Sigmoid colon (tissue), 7 donors: Measurements from ENCODE around the gene P2RY14. TPM values are rescaled to one million over a fixed set of nuclear protein-coding genes. Genes with fewer than 3 reads are reported as not detected.

Source experiments
- DNase-seq: peaks from one replicate; pipeline ENCODE4 v3.0.0-alpha.2; 2019
- H3K27ac ChIP-seq, 4 donors: fragments of 200-600 bp; sonication (generic); one replicate each; pipeline ENCODE4 v1.5.1; 2016 to 2019; ENCODE audit warnings: mild to moderate bottlenecking in 1 of 4
- H3K27me3 ChIP-seq, 3 donors: fragments of 200-600 bp; sonication (generic); one replicate each; pipeline ENCODE4 v1.5.1; 2019; ENCODE audit warnings: mild to moderate bottlenecking in 1 of 3
- H3K36me3 ChIP-seq, 4 donors: fragments of 200-600 bp; sonication (generic); one replicate each; pipeline ENCODE4 v1.5.1; 2016 to 2019
- H3K4me1 ChIP-seq, 4 donors: fragments of 200-600 bp; sonication (generic); one replicate each; pipeline ENCODE4 v1.5.1; 2017 to 2019
- H3K4me3 ChIP-seq, 4 donors: fragments of 200-600 bp; sonication (generic); one replicate each; pipeline ENCODE4 v1.5.1; 2017 to 2019; ENCODE audit warnings: mild to moderate bottlenecking in 2 of 4, moderate library complexity in 1 of 4
- H3K9me3 ChIP-seq, 4 donors: fragments of 200-600 bp in 3 of 4; sonication (generic) in 3 of 4; one replicate each; pipeline versions ENCODE4 v1.5.1 to v1.6.1; 2013 to 2019
- CTCF ChIP-seq, 4 experiments: fragments of 450-650 bp in 3 of 4; fragments of 200-600 bp in 1 of 4; IDR thresholded peaks; one replicate each; pipeline ENCODE4 v1.5.1; 2016 to 2019; ENCODE audit warnings: antibody characterized with exemption in 4 of 4, mild to moderate bottlenecking in 3 of 4, moderate library complexity in 2 of 4
- EP300 ChIP-seq, 4 donors: sonication (generic); formaldehyde crosslinking; IDR thresholded peaks; one replicate each; pipeline ENCODE4 v1.6.1; 2017; ENCODE audit warnings: antibody characterized with exemption in 4 of 4
- POLR2A ChIP-seq, 2 donors: fragments of 450-650 bp; IDR thresholded peaks; one replicate each; pipeline ENCODE4 v1.6.1; 2016; ENCODE audit warnings: antibody characterized with exemption in 2 of 2, mild to moderate bottlenecking in 2 of 2, moderate library complexity in 2 of 2
- POLR2AphosphoS5 ChIP-seq, 4 donors: sonication (generic); formaldehyde crosslinking; IDR thresholded peaks; one replicate each; pipeline ENCODE4 v1.6.1; 2017; ENCODE audit warnings: antibody characterized with exemption in 4 of 4
- WGBS, 2 donors: extraction: QIAGEN DNeasy Blood & Tissue Kit; methylation state at CpG; one replicate each; pipeline ENCODE4 v1.1.7; 2013; 5-methylcytosine and 5-hydroxymethylcytosine counted together
- intact Hi-C: fragments of 100-400 bp; cut with DNase I; formaldehyde crosslinking; loops from one replicate; pipeline ENCODE4 v1.15.1; 2023
- polyA plus RNA-seq, 3 donors: library from polyadenylated mRNA; stranded (reverse); fragments of 200-250 nt; gene quantifications; one replicate each; pipeline ENCODE4 v1.2.3, GENCODE V29; 2013
- total RNA-seq, 4 donors: library from RNA; depleted of rRNA; stranded (reverse); fragments of >200 nt; gene quantifications; one replicate each; pipeline ENCODE4 v1.1.0, GENCODE V29; 2016
- donor health status: healthy with polysubstance abuse.
- donor health status: Bipolar disorder and iron deficiency.
- donor health status: healthy.

P2RY14 gene
- total and polyA plus RNA-seq, 7 donors, result 2.5 to 26.7 (median 6.5) TPM

DNA sequence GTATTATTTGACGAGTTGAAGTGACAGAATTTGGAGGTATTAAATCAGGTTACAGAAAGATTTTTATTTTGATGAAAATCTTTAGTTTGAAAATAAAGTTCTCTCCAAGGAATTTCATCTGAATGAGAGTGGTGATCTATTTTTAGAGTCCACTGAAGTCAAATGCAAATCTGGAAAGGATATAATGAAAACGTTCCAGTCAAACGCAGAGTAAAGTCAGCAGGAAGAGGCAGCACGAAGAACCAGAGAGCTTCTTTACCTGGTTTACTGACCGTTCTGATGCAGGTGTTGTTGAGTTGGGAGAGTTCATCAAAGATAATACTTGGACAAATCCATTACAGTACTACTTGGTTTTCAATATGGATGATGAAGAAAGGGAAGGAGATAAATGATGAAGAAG, 8.7 kb downstream of the P2RY14 start:
- DNase-seq, result no peak
- peaks cover 0 to 67% (median 15%) of the 10 kb centered on the region in 4 donors for H3K4me1 ChIP-seq
- intact Hi-C loops, result loop anchor here (5.0 to 10.0 kb wide), 2 partner anchors 507 to 1195 kb away; partner anchors contain the start of gene SIAH2
- H3K27ac ChIP-seq, result peak overlapping the region; percentile 53 to 80 (median 72)
- no peaks in the 10 kb centered on the region for H3K36me3 ChIP-seq
- H3K4me3 ChIP-seq, result no peak overlapping the region
- no peaks in the 10 kb centered on the region for H3K27me3 ChIP-seq
- no peaks in the 10 kb centered on the region for H3K9me3 ChIP-seq
- 78 to 84% methylated on average over 5 of the region's 5 CpGs for WGBS, 2 donors
- no peak for TF ChIP-seq EP300 (IDR thresholded peaks at IDR 0.05)
- TF ChIP-seq POLR2A (IDR thresholded peaks at IDR 0.05), result no peak
- no peak for TF ChIP-seq CTCF (IDR thresholded peaks at IDR 0.05)
- TF ChIP-seq POLR2AphosphoS5 (IDR thresholded peaks at IDR 0.05), result peak in 1 of 4 donors; percentile 15

DNA sequence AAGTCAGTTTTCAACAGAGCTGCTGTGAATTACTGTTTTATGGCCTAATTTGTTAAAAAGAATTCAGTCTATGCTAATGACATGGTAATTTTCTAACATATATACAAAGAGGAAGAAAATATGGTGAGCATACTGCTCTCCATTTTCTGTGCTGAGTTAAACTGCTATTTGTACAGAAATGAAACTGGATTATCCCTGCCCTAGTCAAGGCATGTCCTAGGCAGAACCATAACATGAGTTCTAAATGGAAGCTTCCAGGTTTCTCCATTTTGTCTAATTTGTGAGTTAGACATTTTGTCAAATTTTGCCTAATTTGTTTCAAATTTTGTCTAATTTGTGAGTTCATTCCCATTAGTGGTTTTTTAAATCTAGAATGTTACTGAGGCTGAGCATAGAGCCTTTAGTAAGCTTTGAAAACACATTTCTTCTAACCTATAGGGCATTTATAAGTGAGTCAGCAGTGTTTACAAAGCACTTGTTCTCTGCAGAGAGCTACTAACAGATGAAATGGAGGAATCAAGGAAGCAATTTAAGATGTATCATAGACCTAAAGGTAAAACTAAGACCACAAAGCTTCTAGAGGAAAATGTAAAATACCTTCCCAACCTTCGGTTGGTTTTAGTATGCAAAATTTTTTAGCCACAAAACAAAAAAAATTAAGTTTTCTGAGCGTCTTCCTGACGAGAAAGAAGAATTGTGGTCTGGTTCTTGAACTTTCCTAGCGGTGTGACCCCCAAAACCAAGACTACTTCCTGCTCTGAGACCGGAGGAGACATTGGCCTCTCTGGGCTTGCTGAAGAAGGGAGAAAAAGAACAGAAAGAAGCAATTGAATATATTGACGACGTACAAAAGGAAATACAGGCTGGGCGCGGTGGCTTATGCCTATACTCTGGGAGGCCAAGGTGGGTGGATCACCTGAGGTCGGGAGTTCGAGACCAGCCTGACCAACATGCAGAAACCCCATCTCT, 9.8 kb downstream of the P2RY14 start:
- intact Hi-C loops, result loop anchor here (5.0 to 10.0 kb wide), 2 partner anchors 506 to 1196 kb away; partner anchors contain the start of gene SIAH2
- WGBS, 2 donors, result 60 to 88% methylated on average over 11 of the region's 11 CpGs
- peak overlapping the region; percentile 52 to 80 (median 72) for H3K27ac ChIP-seq

GRCh38 chr3:151267066-151267465, 11.3 kb downstream of the P2RY14 start:
- 83 to 88% methylated on average over 1 of the region's 1 CpG for WGBS, 2 donors
- Histone ChIP-seq H3K4me3 (no peak overlapping the region), H3K27me3 (no peaks in the 10 kb centered on the region), H3K9me3 (no peaks in the 10 kb centered on the region), H3K4me1 (peaks cover 0 to 87% (median 19%) of the 10 kb centered on the region in 4 donors), H3K27ac (peak overlapping the region; percentile 60 to 80 (median 72)), H3K36me3 (no peaks in the 10 kb centered on the region)
- intact Hi-C loops, result loop anchor here (5.0 to 10.0 kb wide), 2 partner anchors 505 to 1198 kb away; partner anchors contain the start of gene SIAH2
- TF ChIP-seq EP300 (IDR thresholded peaks at IDR 0.05) (no peak), CTCF (IDR thresholded peaks at IDR 0.05) (no peak)
- DNase-seq, result no peak

More for the DNA sequence above, 9.8 kb downstream of the P2RY14 start:
- Histone ChIP-seq H3K9me3 (no peaks in the 10 kb centered on the region), H3K27me3 (no peaks in the 10 kb centered on the region), H3K36me3 (no peaks in the 10 kb centered on the region), H3K4me1 (peaks cover 0 to 78% (median 19%) of the 10 kb centered on the region in 4 donors), H3K4me3 (no peak overlapping the region)
- no peak for DNase-seq
- TF ChIP-seq POLR2AphosphoS5 (IDR thresholded peaks at IDR 0.05), result no peak
- no peak for TF ChIP-seq EP300 (IDR thresholded peaks at IDR 0.05)
- TF ChIP-seq POLR2A (IDR thresholded peaks at IDR 0.05), result no peak
- no peak for TF ChIP-seq CTCF (IDR thresholded peaks at IDR 0.05)

GRCh38 chr3:151265866-151266265, 12.5 kb downstream of the P2RY14 start:
- H3K27ac ChIP-seq, result peak overlapping the region; percentile 60 to 80 (median 72)
- no peak for DNase-seq
- no peaks in the 10 kb centered on the region for H3K27me3 ChIP-seq
- TF ChIP-seq POLR2A (IDR thresholded peaks at IDR 0.05) (no peak), CTCF (IDR thresholded peaks at IDR 0.05) (no peak)
- 62 to 71% methylated on average over 5 of the region's 5 CpGs for WGBS, 2 donors
- no peaks in the 10 kb centered on the region for H3K36me3 ChIP-seq
- peaks cover 0 to 78% (median 19%) of the 10 kb centered on the region in 4 donors for H3K4me1 ChIP-seq
- H3K4me3 ChIP-seq, result no peak overlapping the region
- H3K9me3 ChIP-seq, result no peaks in the 10 kb centered on the region
- intact Hi-C loops, result loop anchor here (5.0 to 10.0 kb wide), 2 partner anchors 504 to 1199 kb away; partner anchors contain the start of gene SIAH2
